Activated T-helper 1 cell treated with anti-CD3 and anti-CD28 coated beads, Interleukin-12 subunit alpha, Interleukin-12 subunit beta, Interleukin-2, Interleukin-4 antibody, amounts not matched to agents 30 ng/mL and 10 ng/mL and 1 ng/mL, durations not matched to agents 14 hours and 24 hours and 36 hours (primary cell): ENCODE data around the gene MEA1. TPM values are rescaled to one million over a fixed set of nuclear protein-coding genes. Genes with fewer than 3 reads are reported as not detected.
"Not testable (repeated sequence)": the region's sequence is repeated elsewhere in the genome, so short reads cannot be mapped to it uniquely, and the experiment has no call there.

Experiments used
- DNase-seq: peaks from one replicate; pipeline ENCODE4 v3.0.0; 2021; ENCODE audit warnings: low spot score
- H3K27ac Mint-ChIP-seq: one replicate; pipeline ENCODE4 v1.8.0; 2021; ENCODE audit warnings: mild to moderate bottlenecking, mixed read lengths
- H3K27me3 Mint-ChIP-seq: one replicate; pipeline ENCODE4 v1.8.0; 2022; ENCODE audit warnings: mild to moderate bottlenecking, moderate library complexity, mixed read lengths; ENCODE audit not compliant: insufficient read depth
- H3K36me3 Mint-ChIP-seq: one replicate; pipeline ENCODE4 v1.8.0; 2021; ENCODE audit warnings: low read depth, mixed read lengths
- H3K4me1 Mint-ChIP-seq: one replicate; pipeline ENCODE4 v1.8.0; 2021; ENCODE audit warnings: low read depth, mixed read lengths
- H3K4me3 Mint-ChIP-seq: one replicate; pipeline ENCODE4 v1.8.0; 2021; ENCODE audit warnings: mild to moderate bottlenecking, moderate library complexity, mixed read lengths
- H3K9me3 Mint-ChIP-seq: one replicate; pipeline ENCODE4 v1.8.0; 2021; ENCODE audit warnings: mixed read lengths
- intact Hi-C: fragments of 100-400 bp; cut with micrococcal nuclease; formaldehyde crosslinking; loops from one replicate; pipeline ENCODE4 v1.15.1; 2024
- total RNA-seq: library from RNA; stranded (reverse); gene quantifications from 2 replicates; pipeline ENCODE4 v1.2.3, GENCODE V29; 2022

MEA1 gene
- total RNA-seq, 1 donor from 2014 or later, result 92.7 TPM

DNA sequence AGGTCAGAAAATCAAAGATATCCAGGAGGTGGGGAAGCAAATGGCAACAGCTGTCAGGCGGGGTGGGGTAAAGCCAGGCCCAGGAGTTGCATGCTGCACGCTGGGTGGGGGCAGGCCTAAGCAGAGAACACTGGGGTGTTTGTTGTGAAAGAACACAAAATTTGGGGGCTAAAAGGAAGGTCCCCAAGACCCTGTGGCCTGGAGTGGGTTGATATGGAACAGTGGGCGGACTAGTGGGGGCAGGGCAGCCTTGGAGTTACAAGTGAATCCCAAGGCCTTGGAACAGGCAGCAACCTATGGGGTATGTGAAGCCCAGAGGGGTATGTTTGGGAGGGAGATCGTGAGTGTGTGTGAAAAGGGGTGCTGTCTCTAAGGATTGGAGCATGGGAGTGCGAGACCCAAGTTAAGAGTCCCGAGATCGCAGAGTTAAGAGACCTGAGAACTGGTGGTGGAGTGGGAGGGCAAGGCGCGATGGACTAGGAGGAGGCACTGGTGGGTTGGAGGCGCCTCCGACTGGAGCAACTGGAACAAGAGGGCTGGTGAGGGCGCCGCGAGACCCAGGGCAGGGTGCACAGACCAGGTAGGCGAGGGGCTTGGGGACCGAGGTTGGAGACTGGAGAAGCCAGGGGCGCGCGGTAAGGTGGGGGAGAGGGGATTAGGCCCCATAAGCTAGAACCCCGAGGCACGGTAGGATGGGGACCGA, 39.2 kb upstream of the MEA1 start:
- Mint-ChIP-seq H3K36me3 (peaks cover 38% of the 10 kb centered on the region), H3K27ac (peak overlapping the region; percentile 98), H3K27me3 (no peaks in the 10 kb centered on the region), H3K9me3 (no peaks in the 10 kb centered on the region), H3K4me1 (peaks cover 46% of the 10 kb centered on the region), H3K4me3 (peak overlapping the region; percentile 99)
- intact Hi-C loops, result loop anchor here (1.0 to 10.0 kb wide), 9 partner anchors 39 to 1334 kb away; partner anchors contain the start of genes BICRAL, CDC5L, CNPY3 and GTPBP2
- DNase-seq, result no peak

DNA sequence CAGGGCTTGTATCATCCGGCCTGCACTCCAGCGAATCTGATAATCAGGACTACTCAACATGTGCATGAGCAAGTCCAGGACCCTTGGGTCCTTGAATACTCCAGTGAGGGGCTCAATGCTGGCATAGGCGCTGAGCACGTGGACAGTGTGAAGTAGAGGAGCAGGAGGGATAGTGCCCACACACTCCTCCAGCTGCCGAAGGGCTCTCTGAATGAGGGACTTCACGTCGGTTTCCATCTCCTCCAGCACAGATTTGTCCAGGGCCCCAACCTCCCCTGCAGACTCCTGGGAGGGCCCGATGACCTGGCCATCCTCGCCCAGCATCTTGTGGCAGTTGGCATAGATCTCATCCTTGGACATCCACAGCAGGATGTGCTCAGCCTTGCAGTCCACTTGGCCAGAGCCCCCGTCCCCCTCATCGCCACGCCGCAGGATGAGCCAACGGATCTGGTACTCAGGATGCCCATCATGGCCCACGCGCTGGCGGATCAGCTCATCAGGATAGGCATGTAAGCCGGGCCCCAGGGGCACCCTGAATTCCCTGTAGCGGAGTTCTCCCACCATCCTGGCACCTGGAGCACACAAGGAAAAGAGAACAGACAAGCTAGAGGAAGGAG, 38.6 kb upstream of the MEA1 start:
- peaks cover 41% of the 10 kb centered on the region for H3K4me1 Mint-ChIP-seq
- H3K9me3 Mint-ChIP-seq, result no peaks in the 10 kb centered on the region
- no peaks in the 10 kb centered on the region for H3K27me3 Mint-ChIP-seq
- H3K27ac Mint-ChIP-seq, result peak overlapping the region; percentile 98
- H3K4me3 Mint-ChIP-seq, result peak overlapping the region; percentile 99
- H3K36me3 Mint-ChIP-seq, result peaks cover 35% of the 10 kb centered on the region
- DNase-seq, result no peak
- intact Hi-C loops, result loop anchor here (2.0 to 10.0 kb wide), 5 partner anchors 268 to 1335 kb away; partner anchors contain the start of genes BICRAL, CDC5L, POLH and POLR1C

- peak overlapping the region; percentile 3 for H3K4me3 Mint-ChIP-seq
- H3K27me3 Mint-ChIP-seq, result no peaks in the 10 kb centered on the region
- peaks cover 31% of the 10 kb centered on the region for H3K36me3 Mint-ChIP-seq
- H3K9me3 Mint-ChIP-seq, result no peaks in the 10 kb centered on the region
- peaks cover 37% of the 10 kb centered on the region for H3K4me1 Mint-ChIP-seq
- DNase-seq, result no peak
- intact Hi-C loops, result loop anchor here (5.0 to 10.0 kb wide), 3 partner anchors 266 to 1336 kb away; partner anchors contain the start of genes BICRAL, CDC5L, POLH and XPO5
- peak overlapping the region; percentile 9 for H3K27ac Mint-ChIP-seq
These were observed 37.2 kb upstream of the MEA1 start for GRCh38 chr6:43050981-43051380.

DNA sequence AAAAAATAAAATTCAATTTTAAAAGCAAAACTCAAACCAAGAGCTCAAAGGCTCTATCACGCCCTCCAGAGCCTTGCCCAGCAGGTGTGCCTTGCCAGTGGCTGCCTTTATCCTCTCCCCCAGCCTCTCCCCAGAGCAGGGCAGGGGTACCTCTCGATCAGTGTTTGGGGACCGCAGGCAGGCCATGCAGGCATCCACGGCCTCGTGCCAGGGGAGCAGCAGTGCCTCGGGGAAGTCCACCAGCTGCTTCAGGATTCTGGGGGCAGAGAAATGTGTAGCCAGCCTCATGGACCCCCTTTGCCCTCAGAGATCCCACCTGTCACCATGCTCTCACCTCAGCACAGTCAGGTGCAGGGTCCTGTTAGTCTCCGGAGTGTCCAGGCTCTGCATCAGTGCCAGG, 34.3 kb upstream of the MEA1 start:
- Mint-ChIP-seq H3K27ac (no peak overlapping the region), H3K4me1 (peaks cover 24% of the 10 kb centered on the region), H3K4me3 (no peak overlapping the region), H3K9me3 (no peaks in the 10 kb centered on the region), H3K36me3 (peaks cover 28% of the 10 kb centered on the region), H3K27me3 (no peaks in the 10 kb centered on the region)
- intact Hi-C loops, result no loop called here
- DNase-seq, result no peak

DNA sequence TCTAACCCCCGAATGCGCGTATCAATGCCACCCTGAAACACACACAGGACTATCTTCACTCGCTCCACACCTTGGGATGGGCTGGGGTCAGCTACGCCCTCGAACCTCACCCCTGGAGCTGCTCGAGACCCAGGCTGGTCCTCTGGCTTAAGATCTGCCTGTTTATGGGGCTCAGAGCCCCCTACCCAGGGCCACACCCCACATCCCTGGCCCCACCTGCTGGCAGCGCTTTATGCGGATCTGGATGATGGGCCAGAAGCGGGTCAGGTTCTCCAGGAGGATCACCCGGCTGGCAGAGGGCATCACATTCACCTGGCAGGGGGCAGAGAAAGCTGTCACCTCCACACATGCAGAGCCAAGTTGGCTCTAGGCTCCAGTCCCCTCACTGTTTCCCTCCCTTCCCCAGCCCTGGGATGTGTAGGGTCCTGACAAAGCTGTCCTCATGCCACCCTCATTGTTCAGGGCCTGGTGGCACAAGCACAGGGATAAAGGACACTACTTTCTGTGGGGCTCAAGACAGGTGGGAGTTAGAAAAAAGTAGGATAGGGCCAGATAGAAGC, 31.7 kb upstream of the MEA1 start:
- no peak for DNase-seq
- Mint-ChIP-seq H3K27me3 (no peaks in the 10 kb centered on the region), H3K4me1 (peaks cover 3% of the 10 kb centered on the region), H3K36me3 (peaks cover 21% of the 10 kb centered on the region), H3K4me3 (no peak overlapping the region), H3K9me3 (no peaks in the 10 kb centered on the region), H3K27ac (no peak overlapping the region)
- intact Hi-C loops, result no loop called here

GRCh38 chr6:43043310-43043709, 29.6 kb upstream of the MEA1 start:
- Mint-ChIP-seq H3K27me3 (no peaks in the 10 kb centered on the region), H3K27ac (peak overlapping the region; percentile 29)
- intact Hi-C loops, result no loop called here

GRCh38 chr6:43041475-43041874, 27.7 kb upstream of the MEA1 start:
- H3K27ac Mint-ChIP-seq, H3K9me3 Mint-ChIP-seq: not testable (repeated sequence)

More at GRCh38 chr6:43043310-43043709, 29.6 kb upstream of the MEA1 start:
- H3K9me3 Mint-ChIP-seq, result no peaks in the 10 kb centered on the region
- H3K36me3 Mint-ChIP-seq, result peaks cover 22% of the 10 kb centered on the region
- H3K4me3 Mint-ChIP-seq, result no peak overlapping the region
- H3K4me1 Mint-ChIP-seq, result no peaks in the 10 kb centered on the region
- no peak for DNase-seq

GRCh38 chr6:43040542-43041257, 27.0 kb upstream of the MEA1 start:
- Mint-ChIP-seq H3K4me1 (no peaks in the 10 kb centered on the region), H3K4me3 (no peak overlapping the region), H3K27ac (no peak overlapping the region), H3K36me3 (peaks cover 28% of the 10 kb centered on the region), H3K9me3 (no peaks in the 10 kb centered on the region), H3K27me3 (no peaks in the 10 kb centered on the region)
- no peak for DNase-seq
- intact Hi-C loops, result no loop called here

More at GRCh38 chr6:43041475-43041874, 27.7 kb upstream of the MEA1 start:
- DNase-seq, intact Hi-C loops, H3K27me3 Mint-ChIP-seq, H3K4me1 Mint-ChIP-seq, H3K4me3 Mint-ChIP-seq: not testable (repeated sequence)
- H3K36me3 Mint-ChIP-seq, result peaks cover 26% of the 10 kb centered on the region

- H3K4me3 Mint-ChIP-seq, result no peak overlapping the region
- H3K27me3 Mint-ChIP-seq, result no peaks in the 10 kb centered on the region
- intact Hi-C loops, result no loop called here
- H3K27ac Mint-ChIP-seq, result no peak overlapping the region
- H3K36me3 Mint-ChIP-seq, result peaks cover 30% of the 10 kb centered on the region
- DNase-seq, result no peak
- no peaks in the 10 kb centered on the region for H3K4me1 Mint-ChIP-seq
- no peaks in the 10 kb centered on the region for H3K9me3 Mint-ChIP-seq
These were observed 25.0 kb upstream of the MEA1 start for GRCh38 chr6:43038727-43039126.

GRCh38 chr6:43037706-43038105, 24.0 kb upstream of the MEA1 start:
- H3K4me1 Mint-ChIP-seq, result peaks cover 6% of the 10 kb centered on the region
- intact Hi-C loops, result no loop called here
- no peaks in the 10 kb centered on the region for H3K9me3 Mint-ChIP-seq
- H3K27me3 Mint-ChIP-seq, result no peaks in the 10 kb centered on the region
- no peak overlapping the region for H3K27ac Mint-ChIP-seq
- H3K36me3 Mint-ChIP-seq, result peaks cover 32% of the 10 kb centered on the region
- no peak overlapping the region for H3K4me3 Mint-ChIP-seq
- no peak for DNase-seq

- intact Hi-C loops, result no loop called here
- H3K27me3 Mint-ChIP-seq, result no peaks in the 10 kb centered on the region
- no peaks in the 10 kb centered on the region for H3K9me3 Mint-ChIP-seq
- H3K4me3 Mint-ChIP-seq, result no peak overlapping the region
- no peak overlapping the region for H3K27ac Mint-ChIP-seq
- H3K36me3 Mint-ChIP-seq, result peaks cover 31% of the 10 kb centered on the region
- no peak for DNase-seq
- H3K4me1 Mint-ChIP-seq, result peaks cover 6% of the 10 kb centered on the region
These were observed 23.5 kb upstream of the MEA1 start for GRCh38 chr6:43037197-43037596.

DNA sequence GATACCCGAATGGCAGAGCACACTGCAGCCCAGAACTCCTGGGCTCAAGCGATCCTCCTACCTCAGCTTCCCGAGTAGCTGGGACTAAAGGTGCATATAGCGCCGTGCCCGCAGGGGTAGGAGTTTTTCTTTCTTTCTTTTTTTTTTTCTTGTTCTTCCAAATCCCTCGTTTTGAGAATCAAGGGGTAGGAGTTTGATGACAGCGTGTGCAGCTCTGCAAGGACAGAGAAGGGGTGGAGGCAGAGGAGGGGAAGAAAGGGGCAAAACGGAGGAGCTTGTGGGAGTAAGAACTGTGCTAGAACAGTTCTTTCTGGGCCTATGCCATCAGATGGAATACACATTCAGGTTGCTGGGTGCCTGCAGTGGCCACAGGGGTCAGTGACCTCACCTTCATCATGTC, 23.0 kb upstream of the MEA1 start:
- H3K4me3 Mint-ChIP-seq, result no peak overlapping the region
- no peaks in the 10 kb centered on the region for H3K27me3 Mint-ChIP-seq
- H3K4me1 Mint-ChIP-seq, result peaks cover 6% of the 10 kb centered on the region
- no peak overlapping the region for H3K27ac Mint-ChIP-seq
- no peaks in the 10 kb centered on the region for H3K9me3 Mint-ChIP-seq
- H3K36me3 Mint-ChIP-seq, result peaks cover 32% of the 10 kb centered on the region
- no peak for DNase-seq
- intact Hi-C loops, result no loop called here
